Dermis microvascular lymphatic vessel endothelial cell (primary cell): ENCODE results near the gene DHX38. TPM values are rescaled to one million over a fixed set of nuclear protein-coding genes. Genes with fewer than 3 reads are reported as not detected.

Source experiments
- DNase-seq, 2 donors: peaks; one replicate each; pipeline versions ENCODE4 v3.0.0 to v3.0.0-alpha.2; 2010; ENCODE audit warnings: low read depth in 2 of 2
- total RNA-seq: library from RNA; depleted of rRNA; stranded (reverse); fragments of >200 nt; gene quantifications from 2 replicates; pipeline ENCODE4 v1.2.1, GENCODE V29; 2014

The DHX38 gene
- total RNA-seq, 1 donor from 2014 or later: 64.6 TPM

DNA sequence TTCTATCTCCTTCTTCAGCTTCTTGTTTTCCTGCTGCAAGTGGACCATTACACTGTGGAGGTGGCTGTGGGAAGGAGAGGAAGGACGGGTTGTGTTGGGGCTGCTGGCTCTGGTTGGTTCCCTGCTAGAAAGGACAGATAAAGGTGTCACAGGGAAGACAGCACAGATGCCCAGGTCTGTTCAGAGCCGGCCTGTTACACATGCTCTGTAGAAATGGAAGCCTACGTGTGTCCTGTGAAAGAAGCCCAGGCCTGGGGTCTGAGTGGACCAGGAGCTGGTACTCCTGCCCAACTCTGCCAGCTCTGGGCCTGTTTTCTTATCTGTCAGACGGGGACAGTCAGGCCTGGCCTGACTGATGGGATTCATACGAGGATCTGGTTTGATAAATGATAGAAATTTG, 26.4 kb downstream of the DHX38 start:
- no peak for DNase-seq

- no peak for DNase-seq
These were observed 28.7 kb downstream of the DHX38 start for GRCh38 chr16:72122308-72122707.

- no peak for DNase-seq
These were observed 29.3 kb downstream of the DHX38 start for GRCh38 chr16:72122916-72123315.

- no peak for DNase-seq
These were observed 29.8 kb downstream of the DHX38 start for GRCh38 chr16:72123426-72123825.

DNA sequence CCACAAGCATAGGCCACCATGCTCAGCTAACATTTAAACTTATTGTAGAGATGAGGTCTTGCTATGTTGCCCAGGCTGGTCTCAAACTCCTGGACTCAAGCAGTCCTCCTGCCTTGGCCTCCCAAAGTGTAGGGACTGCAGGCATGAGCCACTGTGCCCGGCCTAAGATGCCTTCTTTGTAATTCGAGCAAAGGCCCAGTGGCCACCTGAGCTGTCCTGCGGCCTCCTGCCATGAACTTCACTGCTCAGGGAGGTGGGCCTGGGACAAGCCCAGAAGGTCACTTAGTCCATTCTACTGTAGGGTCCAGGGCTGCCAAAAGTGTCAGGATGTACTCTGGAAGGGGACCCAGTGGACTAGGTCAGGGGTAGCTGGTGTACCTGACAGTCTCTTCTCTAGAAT, 30.5 kb downstream of the DHX38 start:
- no peak for DNase-seq

- peak; percentile 35 to 72 for DNase-seq
These were observed 31.4 kb downstream of the DHX38 start for GRCh38 chr16:72124761-72125634.

- DNase-seq: no peak
These were observed 32.2 kb downstream of the DHX38 start for GRCh38 chr16:72125635-72126428.

GRCh38 chr16:72126429-72126765, 32.8 kb downstream of the DHX38 start:
- peak; percentile 45 to 60 for DNase-seq

DNA sequence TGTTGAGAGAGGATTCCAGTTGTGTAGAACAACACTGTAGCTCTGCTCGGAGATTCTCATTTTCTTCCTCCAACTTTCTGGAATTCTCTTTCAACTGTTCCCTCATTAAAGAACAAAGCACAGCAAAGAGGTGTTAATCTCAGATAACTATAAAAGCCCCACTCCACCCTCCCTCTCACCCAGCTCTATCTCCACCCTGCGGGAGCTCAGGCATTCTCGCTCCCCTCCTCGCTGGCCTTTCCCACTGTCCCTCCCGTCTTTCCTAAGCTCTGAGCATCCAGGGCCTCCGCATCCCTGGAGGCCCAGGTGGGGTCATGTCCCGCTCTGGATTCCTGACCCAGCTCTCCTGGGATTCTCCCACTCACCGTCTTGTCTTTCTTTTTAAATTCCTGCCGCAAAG, 35.1 kb downstream of the DHX38 start:
- DNase-seq: no peak

- DNase-seq: no peak
These were observed 36.5 kb downstream of the DHX38 start for GRCh38 chr16:72129976-72130656.

- DNase-seq: no peak
These were observed 37.4 kb downstream of the DHX38 start for GRCh38 chr16:72131036-72131435.

- DNase-seq: no peak
These were observed 39.1 kb downstream of the DHX38 start for GRCh38 chr16:72132726-72133125.

- no peak for DNase-seq
These were observed 40.9 kb downstream of the DHX38 start for GRCh38 chr16:72134507-72134906.

DNA sequence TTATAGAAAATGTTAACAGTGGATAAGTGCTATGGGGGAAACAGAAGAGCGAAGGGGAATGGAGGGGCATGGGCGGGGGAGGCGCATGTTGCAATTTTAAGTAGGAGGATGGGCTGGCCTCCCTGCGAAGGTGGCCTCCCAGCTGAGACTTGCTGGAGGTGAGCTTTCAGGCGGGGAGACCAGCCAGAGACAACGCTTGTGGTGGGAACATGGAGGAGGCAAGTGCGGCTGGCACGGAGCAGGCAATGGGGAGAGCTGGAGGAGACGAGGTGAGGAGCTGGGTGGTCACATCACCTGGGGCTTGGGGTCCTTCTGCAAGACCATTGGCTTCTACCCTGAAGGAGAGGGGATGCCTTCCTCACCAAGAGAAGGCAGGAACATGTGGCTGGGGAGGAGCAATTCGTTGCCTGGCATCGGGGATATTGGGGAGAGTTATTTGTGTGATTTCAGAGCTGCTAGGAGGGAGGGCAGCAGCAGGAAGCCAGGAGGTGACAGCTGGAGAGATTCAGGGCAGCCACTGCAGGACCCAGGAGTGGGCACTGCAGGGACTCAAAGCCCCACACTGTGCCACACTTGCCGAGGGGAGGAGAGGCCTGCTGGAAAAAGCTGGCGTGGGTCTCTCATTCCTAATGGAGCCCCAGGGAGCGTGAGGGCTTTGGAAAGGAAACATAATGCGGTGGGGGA, 43.9 kb downstream of the DHX38 start:
- no peak for DNase-seq

DNA sequence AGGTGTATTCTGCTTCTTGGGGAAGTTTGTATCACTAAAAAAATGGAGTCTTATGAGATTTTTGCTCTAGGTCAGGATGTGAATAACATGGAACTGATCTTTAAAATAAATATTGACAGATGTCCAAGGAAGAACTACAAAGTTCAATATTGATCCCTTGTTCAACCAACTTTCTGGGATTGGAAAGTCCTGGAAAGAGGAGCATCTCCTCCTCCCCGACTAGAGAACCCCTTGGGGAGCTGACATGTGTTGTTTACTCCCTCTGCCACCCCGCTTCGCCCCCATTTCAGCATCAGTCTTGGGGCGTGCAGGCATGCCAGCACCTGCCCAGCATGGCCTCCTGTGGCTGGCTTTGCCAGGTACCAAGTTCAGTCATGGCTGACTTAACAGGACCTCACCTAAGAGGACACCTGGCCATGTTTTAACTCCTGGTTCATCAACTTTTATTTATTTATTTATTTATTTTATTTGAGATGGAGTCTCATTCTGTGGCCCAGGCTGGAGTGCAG, 44.5 kb downstream of the DHX38 start:
- DNase-seq: no peak

DNA sequence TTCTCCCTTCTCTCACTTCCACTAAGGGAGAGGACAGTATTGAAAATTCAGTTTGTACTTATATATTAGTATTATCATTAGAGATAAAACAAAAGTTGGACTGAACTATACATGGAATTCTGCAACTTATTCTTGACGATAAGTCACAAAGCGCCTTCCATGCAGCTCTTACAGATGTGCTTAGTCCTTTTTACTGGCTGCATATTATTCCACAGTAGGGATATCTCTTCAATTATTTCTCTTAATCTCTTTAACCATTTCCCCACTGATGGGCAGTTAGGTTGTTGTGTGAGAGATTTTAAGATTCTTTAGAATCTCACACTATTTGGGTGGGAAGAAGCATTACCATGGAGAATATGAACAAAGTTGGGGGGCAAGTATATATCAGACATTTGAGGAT, 46.3 kb downstream of the DHX38 start:
- no peak for DNase-seq

DNA sequence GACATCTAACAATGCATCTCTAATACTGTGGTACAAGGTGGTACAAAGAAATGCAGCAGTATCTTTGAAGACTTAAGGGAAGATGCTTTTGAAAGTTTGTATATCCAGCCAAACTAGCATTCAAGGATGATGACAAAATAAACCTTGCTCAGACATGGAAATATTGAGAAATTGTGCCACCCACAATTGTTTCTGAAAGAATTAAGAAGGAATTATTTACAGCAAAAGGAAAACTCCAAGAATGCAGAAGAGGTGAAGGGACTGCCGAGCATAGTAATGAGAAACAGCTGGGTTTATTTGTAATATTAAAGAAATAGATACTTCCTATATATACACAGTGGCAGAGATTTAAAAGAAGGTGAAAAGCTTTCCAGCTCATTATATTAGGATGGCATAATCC, 48.8 kb downstream of the DHX38 start:
- no peak for DNase-seq

DNA sequence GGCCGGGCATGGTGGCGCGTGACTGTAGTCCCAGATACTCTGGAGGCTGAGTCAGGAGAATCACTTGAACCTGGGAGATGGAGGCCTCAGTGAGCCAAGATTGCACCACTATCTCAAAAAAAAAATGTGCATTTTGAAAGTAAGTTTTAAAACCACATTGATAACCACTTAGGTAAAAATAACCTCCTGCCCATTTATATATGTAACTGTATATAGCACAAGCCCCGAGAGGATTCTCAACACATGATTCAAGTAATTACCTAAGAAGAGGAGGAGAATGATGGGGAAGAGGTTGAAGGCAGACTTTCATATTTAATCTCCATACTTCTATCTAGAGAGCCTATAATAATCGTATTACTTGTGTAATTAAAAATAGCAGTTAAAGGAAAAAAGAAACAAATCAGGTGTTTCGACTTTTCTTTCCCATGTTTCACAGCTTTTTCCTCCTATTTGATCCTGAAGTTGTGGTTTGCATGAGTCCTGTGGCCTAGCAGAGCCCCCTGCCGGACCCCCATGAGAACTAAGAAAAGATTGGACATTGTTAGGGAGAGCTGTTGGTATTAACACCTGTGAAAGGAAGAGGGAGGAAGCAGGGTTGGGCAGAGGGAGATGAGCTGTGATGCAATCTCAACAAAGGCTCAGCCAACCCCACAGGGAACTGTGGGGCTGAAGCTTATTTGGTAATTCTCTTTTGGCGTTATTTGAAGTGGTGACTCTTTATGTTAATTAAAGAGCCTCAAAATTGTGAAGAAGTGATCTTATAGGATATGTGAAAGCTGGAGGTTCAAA, 56.2 kb downstream of the DHX38 start:
- peak in 1 of 2 donors; percentile 2 for DNase-seq

DNA sequence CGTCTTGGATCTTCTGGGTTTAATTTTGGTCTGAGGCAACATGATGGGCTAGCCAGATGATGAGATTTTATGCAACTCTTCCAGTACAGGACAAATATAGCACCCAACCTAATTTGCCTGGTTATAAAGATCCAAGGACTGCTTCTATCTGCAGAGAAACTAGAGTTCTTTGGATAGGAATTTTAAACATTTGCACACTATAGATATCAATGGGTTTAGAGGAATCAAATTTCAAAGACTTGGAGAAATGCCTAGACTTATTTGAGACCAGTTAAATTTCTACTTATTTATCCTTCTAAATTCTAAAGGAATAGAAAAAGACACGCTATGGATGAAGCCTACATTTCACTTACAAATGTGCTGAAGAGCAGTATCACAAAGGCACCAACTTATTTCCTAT, 65.7 kb downstream of the DHX38 start:
- no peak for DNase-seq

DNA sequence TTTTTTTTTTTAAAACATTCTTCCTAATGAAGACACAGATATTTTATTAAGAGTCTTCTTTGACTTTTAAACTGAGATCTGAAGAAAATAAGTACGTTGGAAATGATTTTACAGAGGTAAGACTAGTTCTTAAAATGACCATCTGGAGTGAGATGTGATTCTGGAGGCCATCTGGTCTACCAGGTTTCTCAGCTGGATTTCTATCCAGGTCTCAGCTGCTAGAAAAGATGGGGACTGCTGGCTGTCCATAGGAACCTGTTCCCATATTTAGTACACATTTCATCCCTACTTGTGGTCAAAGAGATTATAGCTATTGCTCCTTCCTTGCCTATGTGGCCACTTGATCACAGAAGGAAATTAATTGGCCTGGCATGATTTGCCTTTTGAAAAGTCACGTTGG, 66.2 kb downstream of the DHX38 start:
- no peak for DNase-seq
